Measurements from ENCODE around the gene PHAF1.

PHAF1 gene

GRCh38 chr16:67108489-67108888 is 1.3 kb upstream of the PHAF1 start:
- no peak overlapping the region for H3K9ac ChIP-seq (ENCODE audit: low read depth, low read length)
- H3K4me2 ChIP-seq (ENCODE audit: insufficient read depth, low read length) = no peak overlapping the region
- H3K27ac ChIP-seq (ENCODE audit: low read length) = no peak overlapping the region
- no peak overlapping the region for H3K4me3 ChIP-seq (ENCODE audit: low read depth in 1 of 2, low read length in 2 of 2)
- no peak for ATAC-seq (ENCODE audit: insufficient read depth, low read depth)
- TF ChIP-seq EZH2 (IDR thresholded peaks at IDR 0.05; ENCODE audit: borderline replicate concordance, low read depth, low read length, severe bottlenecking) = no peak
- TF ChIP-seq, protein P1, sequence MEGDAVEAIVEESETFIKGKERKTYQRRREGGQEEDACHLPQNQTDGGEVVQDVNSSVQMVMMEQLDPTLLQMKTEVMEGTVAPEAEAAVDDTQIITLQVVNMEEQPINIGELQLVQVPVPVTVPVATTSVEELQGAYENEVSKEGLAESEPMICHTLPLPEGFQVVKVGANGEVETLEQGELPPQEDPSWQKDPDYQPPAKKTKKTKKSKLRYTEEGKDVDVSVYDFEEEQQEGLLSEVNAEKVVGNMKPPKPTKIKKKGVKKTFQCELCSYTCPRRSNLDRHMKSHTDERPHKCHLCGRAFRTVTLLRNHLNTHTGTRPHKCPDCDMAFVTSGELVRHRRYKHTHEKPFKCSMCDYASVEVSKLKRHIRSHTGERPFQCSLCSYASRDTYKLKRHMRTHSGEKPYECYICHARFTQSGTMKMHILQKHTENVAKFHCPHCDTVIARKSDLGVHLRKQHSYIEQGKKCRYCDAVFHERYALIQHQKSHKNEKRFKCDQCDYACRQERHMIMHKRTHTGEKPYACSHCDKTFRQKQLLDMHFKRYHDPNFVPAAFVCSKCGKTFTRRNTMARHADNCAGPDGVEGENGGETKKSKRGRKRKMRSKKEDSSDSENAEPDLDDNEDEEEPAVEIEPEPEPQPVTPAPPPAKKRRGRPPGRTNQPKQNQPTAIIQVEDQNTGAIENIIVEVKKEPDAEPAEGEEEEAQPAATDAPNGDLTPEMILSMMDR (IDR thresholded peaks at IDR 0.05; ENCODE audit: borderline replicate concordance, extremely low read depth, low read length, poor library complexity, severe bottlenecking) = no peak
- no peak for DNase-seq
- no peaks in the 10 kb centered on the region for H3K9me3 ChIP-seq (ENCODE audit: insufficient read depth, low read length, severe bottlenecking)
- peak overlapping the region; percentile 97 for H2AFZ ChIP-seq (ENCODE audit: low read depth, low read length)
- H3K79me2 ChIP-seq (ENCODE audit: insufficient read depth, low read length) = peaks cover 36% of the 10 kb centered on the region
- H3K27me3 ChIP-seq (ENCODE audit: insufficient read depth, low read length, poor library complexity) = no peaks in the 10 kb centered on the region
- peaks cover 14% of the 10 kb centered on the region; the same call in 1 of the 2 replicates for H4K20me1 ChIP-seq (ENCODE audit: insufficient read depth, low read length)
- peaks cover 35% of the 10 kb centered on the region for H3K4me1 ChIP-seq (ENCODE audit: insufficient read depth, low read length)
- H3K36me3 ChIP-seq (ENCODE audit: insufficient read depth, low read length) = peaks cover 4% of the 10 kb centered on the region

DNA sequence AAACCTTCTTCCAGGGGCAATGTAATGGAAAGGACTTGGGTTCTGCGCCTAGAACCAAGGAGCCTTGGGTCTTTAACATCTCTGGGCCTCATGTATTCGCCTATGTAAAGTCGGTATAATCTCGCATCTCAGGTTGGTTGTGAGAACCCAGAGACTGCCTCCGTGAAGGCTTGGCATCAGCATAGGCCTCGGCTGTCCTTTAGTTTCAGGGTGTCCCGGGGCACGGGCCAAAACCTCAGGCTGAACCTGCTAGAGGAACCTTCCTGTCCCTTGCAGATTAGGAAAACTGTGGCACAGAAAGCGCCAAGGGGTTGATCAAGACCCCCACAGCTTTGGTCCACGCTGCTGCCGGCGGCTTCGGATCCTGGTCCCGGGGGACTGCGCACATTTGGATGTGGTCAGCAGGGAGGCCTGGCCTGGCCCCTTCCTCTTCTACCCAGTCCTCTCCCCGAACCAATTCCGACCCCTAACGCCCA is 772 bp upstream of the PHAF1 start:
- TF ChIP-seq EZH2 (IDR thresholded peaks at IDR 0.05; ENCODE audit: borderline replicate concordance, low read depth, low read length, severe bottlenecking) = no peak
- TF ChIP-seq, protein P1 (IDR thresholded peaks at IDR 0.05; ENCODE audit: borderline replicate concordance, extremely low read depth, low read length, poor library complexity, severe bottlenecking) = no peak
- H4K20me1 ChIP-seq (ENCODE audit: insufficient read depth, low read length) = peaks cover 14% of the 10 kb centered on the region; the same call in 1 of the 2 replicates
- ATAC-seq (ENCODE audit: insufficient read depth, low read depth) = no peak
- peaks cover 40% of the 10 kb centered on the region for H3K79me2 ChIP-seq (ENCODE audit: insufficient read depth, low read length)
- H3K27me3 ChIP-seq (ENCODE audit: insufficient read depth, low read length, poor library complexity) = no peaks in the 10 kb centered on the region
- peaks cover 35% of the 10 kb centered on the region for H3K4me1 ChIP-seq (ENCODE audit: insufficient read depth, low read length)
- peak overlapping the region; percentile 76 for H3K9ac ChIP-seq (ENCODE audit: low read depth, low read length)
- peak overlapping the region; percentile 77 for H3K27ac ChIP-seq (ENCODE audit: low read length)
- no peaks in the 10 kb centered on the region for H3K9me3 ChIP-seq (ENCODE audit: insufficient read depth, low read length, severe bottlenecking)
- peak overlapping the region; percentile 99 for H3K4me2 ChIP-seq (ENCODE audit: insufficient read depth, low read length)
- peak overlapping the region; percentile 97 for H2AFZ ChIP-seq (ENCODE audit: low read depth, low read length)
- H3K4me3 ChIP-seq (ENCODE audit: low read depth in 1 of 2, low read length in 2 of 2) = peak overlapping the region; percentile 93 to 99; a peak in 3 of 4 replicates
- H3K36me3 ChIP-seq (ENCODE audit: insufficient read depth, low read length) = peaks cover 6% of the 10 kb centered on the region
- no peak for DNase-seq

- TF ChIP-seq, protein P1 (IDR thresholded peaks at IDR 0.05; ENCODE audit: borderline replicate concordance, extremely low read depth, low read length, poor library complexity, severe bottlenecking) = no peak
- no peak for TF ChIP-seq EZH2 (IDR thresholded peaks at IDR 0.05; ENCODE audit: borderline replicate concordance, low read depth, low read length, severe bottlenecking)
- H4K20me1 ChIP-seq (ENCODE audit: insufficient read depth, low read length) = peaks cover 22% of the 10 kb centered on the region; the same call in 1 of the 2 replicates
- no peaks in the 10 kb centered on the region for H3K27me3 ChIP-seq (ENCODE audit: insufficient read depth, low read length, poor library complexity)
- no peak for DNase-seq
- no peak overlapping the region for H3K4me3 ChIP-seq (ENCODE audit: low read depth in 1 of 2, low read length in 2 of 2)
- no peak overlapping the region for H3K9ac ChIP-seq (ENCODE audit: low read depth, low read length)
- no peak for ATAC-seq (ENCODE audit: insufficient read depth, low read depth)
- H3K36me3 ChIP-seq (ENCODE audit: insufficient read depth, low read length) = peaks cover 7% of the 10 kb centered on the region
- H3K79me2 ChIP-seq (ENCODE audit: insufficient read depth, low read length) = peaks cover 67% of the 10 kb centered on the region
- H3K4me2 ChIP-seq (ENCODE audit: insufficient read depth, low read length) = peak overlapping the region; percentile 99; the same call in 1 of the 2 replicates
- no peaks in the 10 kb centered on the region for H3K9me3 ChIP-seq (ENCODE audit: insufficient read depth, low read length, severe bottlenecking)
- no peak overlapping the region for H3K27ac ChIP-seq (ENCODE audit: low read length)
- H2AFZ ChIP-seq (ENCODE audit: low read depth, low read length) = no peak overlapping the region
- H3K4me1 ChIP-seq (ENCODE audit: insufficient read depth, low read length) = peaks cover 35% of the 10 kb centered on the region
Measured at GRCh38 chr16:67111951-67112444, 2.3 kb downstream of the PHAF1 start.

Measured in DND-41 (cell line).